CD4-positive, alpha-beta T cell (primary cell): ENCODE results near the gene HES3. TPM values are rescaled to one million over a fixed set of nuclear protein-coding genes. Genes with fewer than 3 reads are reported as not detected.

Experiments used
- ATAC-seq: fragments of 200-7000 bp; cut with Tn5 transposase; one replicate; pipeline ENCODE4 v1.10.0; 2022; ENCODE audit warnings: mild to moderate bottlenecking; ENCODE audit not compliant: poor library complexity
- CTCF ChIA-PET: fragments of 350-600 bp; sonication (Branson Sonifier 250); formaldehyde crosslinking; loops from one replicate; lab custom pipeline; 2021; ENCODE audit warnings: antibody characterized with exemption, inconsistent platforms; lab: Charles Lee
- POLR2A ChIA-PET: fragments of 350-600 bp; sonication (Branson Sonifier 250); formaldehyde crosslinking; loops from one replicate; lab custom pipeline; 2021; ENCODE audit warnings: antibody characterized with exemption, inconsistent platforms; lab: Charles Lee
- DNase-seq, 14 experiments: peaks; one replicate each; pipeline ENCODE4 v3.0.0-alpha.2; 2013 to 2020; ENCODE audit warnings: mixed read lengths in 2 of 14
- H3K27ac ChIP-seq, 2 donors: one replicate each; pipeline versions ENCODE4 v1.5.1 to v1.7.0; 2013; ENCODE audit warnings: low read length in 2 of 2, low read depth in 1 of 2, mild to moderate bottlenecking in 1 of 2
- H3K27me3 ChIP-seq, 2 experiments: 1 replicate in 1 of 2; 2 replicates in 1 of 2; pipeline versions ENCODE4 v1.6.1 to v1.7.0; 2013; ENCODE audit warnings: low read length in 2 of 2, control low read depth in 1 of 2, mild to moderate bottlenecking in 1 of 2, moderate library complexity in 1 of 2; ENCODE audit not compliant: insufficient read depth in 2 of 2, control insufficient read depth in 1 of 2
- H3K36me3 ChIP-seq: one replicate; pipeline ENCODE4 v1.6.1; 2013; ENCODE audit warnings: low read length, control low read depth; ENCODE audit not compliant: insufficient read depth
- H3K4me1 ChIP-seq: one replicate; pipeline ENCODE4 v1.6.1; 2013; ENCODE audit warnings: low read length, control low read depth; ENCODE audit not compliant: insufficient read depth
- H3K4me3 ChIP-seq: one replicate; pipeline ENCODE4 v1.5.1; 2013; ENCODE audit warnings: mild to moderate bottlenecking, low read length, moderate library complexity
- H3K9me3 ChIP-seq, 2 experiments: 1 replicate in 1 of 2; 2 replicates in 1 of 2; pipeline versions ENCODE4 v1.6.1 to v1.7.0; 2013; ENCODE audit warnings: low read length in 2 of 2, mild to moderate bottlenecking in 2 of 2, control low read depth in 1 of 2, moderate library complexity in 1 of 2; ENCODE audit not compliant: control insufficient read depth in 1 of 2, insufficient read depth in 1 of 2
- H3K27ac Mint-ChIP-seq: one replicate; pipeline ENCODE4 v1.8.0; 2020; ENCODE audit warnings: mixed read lengths
- H3K27me3 Mint-ChIP-seq: one replicate; pipeline ENCODE4 v1.8.0; 2021; ENCODE audit warnings: mixed read lengths
- H3K36me3 Mint-ChIP-seq: one replicate; pipeline ENCODE4 v1.8.0; 2021; ENCODE audit warnings: low read depth, mixed read lengths
- H3K4me1 Mint-ChIP-seq: one replicate; pipeline ENCODE4 v1.8.0; 2021; ENCODE audit warnings: low read depth, mixed read lengths
- H3K4me3 Mint-ChIP-seq: one replicate; pipeline ENCODE4 v1.8.0; 2020; ENCODE audit warnings: mild to moderate bottlenecking, mixed read lengths
- H3K9me3 Mint-ChIP-seq: one replicate; pipeline ENCODE4 v1.8.0; 2020; ENCODE audit warnings: mixed read lengths
- CTCF ChIP-seq: fragments of 200-600 bp; IDR thresholded peaks from one replicate; pipeline ENCODE4 v1.8.0; 2022; ENCODE audit warnings: antibody characterized with exemption, mild to moderate bottlenecking
- intact Hi-C, 2 experiments: fragments of 100-400 bp; cut with DNase I in 1 of 2; cut with micrococcal nuclease in 1 of 2; formaldehyde crosslinking; loops; one replicate each; pipeline versions ENCODE4 v1.15.1 to v1.9.0; 2023 to 2025; cut with DNase I, micrococcal nuclease
- total RNA-seq, 174 experiments: library from RNA in 2 of 174; stranded (reverse) in 2 of 174; gene quantifications; one replicate each; pipeline ENCODE4 v1.2.3 and lab custom pipeline; 2021 to 2026

HES3 gene
- total RNA-seq, 2 experiments from 2014 or later = not detected

- Histone ChIP-seq H3K27ac (no peak overlapping the region), H3K4me1 (peaks cover 18% of the 10 kb centered on the region), H3K9me3 (no peaks in the 10 kb centered on the region), H3K36me3 (no peaks in the 10 kb centered on the region), H3K27me3 (peaks cover 9 to 13% of the 10 kb centered on the region in 2 experiments), H3K4me3 (no peak overlapping the region)
- ChIA-PET POLR2A (no interaction called here), CTCF (no interaction called here)
- TF ChIP-seq CTCF = no peak
- Mint-ChIP-seq H3K27ac (no peak overlapping the region), H3K4me1 (peaks cover 4% of the 10 kb centered on the region), H3K4me3 (no peak overlapping the region), H3K9me3 (no peaks in the 10 kb centered on the region), H3K36me3 (no peaks in the 10 kb centered on the region), H3K27me3 (peaks cover 15% of the 10 kb centered on the region)
- DNase-seq (no peak), ATAC-seq (no peak)
- intact Hi-C loops = no loop called here
Observed at GRCh38 chr1:6257541-6258069, 13.6 kb downstream of the HES3 start.

GRCh38 chr1:6258675-6259074 is 14.7 kb downstream of the HES3 start:
- Mint-ChIP-seq H3K27ac (no peak overlapping the region), H3K4me3 (peak overlapping the region; percentile 77)

GRCh38 chr1:6259491-6260362 is 15.7 kb downstream of the HES3 start:
- intact Hi-C loops = no loop called here

More at GRCh38 chr1:6258675-6259074, 14.7 kb downstream of the HES3 start:
- no peaks in the 10 kb centered on the region for H3K9me3 Mint-ChIP-seq
- Histone ChIP-seq H3K4me1 (peaks cover 18% of the 10 kb centered on the region), H3K9me3 (no peaks in the 10 kb centered on the region), H3K27ac (no peak overlapping the region), H3K27me3 (peaks cover 12 to 13% of the 10 kb centered on the region in 2 experiments), H3K4me3 (no peak overlapping the region), H3K36me3 (no peaks in the 10 kb centered on the region)
- peaks cover 11% of the 10 kb centered on the region for H3K27me3 Mint-ChIP-seq
- ChIA-PET CTCF (no interaction called here), POLR2A (no interaction called here)
- peaks cover 4% of the 10 kb centered on the region for H3K4me1 Mint-ChIP-seq
- DNase-seq = no peak
- H3K36me3 Mint-ChIP-seq = no peaks in the 10 kb centered on the region
- TF ChIP-seq CTCF = no peak
- ATAC-seq = no peak
- intact Hi-C loops = no loop called here

More at GRCh38 chr1:6259491-6260362, 15.7 kb downstream of the HES3 start:
- Mint-ChIP-seq H3K36me3 (no peaks in the 10 kb centered on the region), H3K9me3 (no peaks in the 10 kb centered on the region), H3K4me3 (peak overlapping the region; percentile 77), H3K4me1 (peaks cover 4% of the 10 kb centered on the region), H3K27ac (no peak overlapping the region), H3K27me3 (peaks cover 11% of the 10 kb centered on the region)
- H3K27me3 ChIP-seq = peaks cover 12 to 13% of the 10 kb centered on the region in 2 experiments
- CTCF ChIA-PET = interaction anchor here (2.9 kb wide), 1 partner anchor 15 kb away, joined by 7 read pairs; no protein-coding TSS in a partner anchor
- H3K27ac ChIP-seq = no peak overlapping the region
- H3K4me1 ChIP-seq = peaks cover 18% of the 10 kb centered on the region
- ATAC-seq (peak; percentile 70), DNase-seq (peak; percentile 45 to 90 (median 67))
- peak overlapping the region; percentile 46 for H3K4me3 ChIP-seq
- H3K9me3 ChIP-seq = no peaks in the 10 kb centered on the region
- POLR2A ChIA-PET = interaction anchor here (0.7 kb wide), 1 partner anchor 135 kb away, joined by 3 read pairs; no protein-coding TSS in a partner anchor
- TF ChIP-seq CTCF = no peak
- H3K36me3 ChIP-seq = no peaks in the 10 kb centered on the region
